Vagina (tissue), 2 donors: ENCODE data around the gene NPAS2. TPM values are rescaled to one million over a fixed set of nuclear protein-coding genes. Genes with fewer than 3 reads are reported as not detected.

Source experiments
- DNase-seq, 2 donors: peaks; one replicate each; pipeline ENCODE4 v3.0.0-alpha.2; 2017; ENCODE audit errors: extremely low spot score in 2 of 2
- H3K27ac ChIP-seq: fragments of 200-600 bp; sonication (generic); one replicate; pipeline ENCODE4 v1.5.1; 2019
- H3K27me3 ChIP-seq: fragments of 200-600 bp; sonication (generic); one replicate; pipeline ENCODE4 v1.5.1; 2019
- H3K36me3 ChIP-seq, 2 donors: fragments of 200-600 bp; sonication (generic); one replicate each; pipeline ENCODE4 v1.5.1; 2017 to 2019
- H3K4me1 ChIP-seq: fragments of 200-600 bp; sonication (generic); one replicate; pipeline ENCODE4 v1.5.1; 2019
- H3K4me3 ChIP-seq, 2 donors: fragments of 200-600 bp; sonication (generic); 1 replicate in 1 of 2; 2 replicates in 1 of 2; pipeline ENCODE4 v1.5.1; 2016 to 2019
- H3K9me3 ChIP-seq: fragments of 200-600 bp; sonication (generic); one replicate; pipeline ENCODE4 v1.5.1; 2019
- CTCF ChIP-seq, 3 experiments: fragments of 450-650 bp in 2 of 3; fragments of 200-600 bp in 1 of 3; sonication (generic) in 1 of 3; IDR thresholded peaks; one replicate each; pipeline ENCODE4 v1.5.1; 2017 to 2019; ENCODE audit warnings: antibody characterized with exemption in 3 of 3, mild to moderate bottlenecking in 2 of 3, moderate library complexity in 2 of 3
- POLR2A ChIP-seq, 2 donors: fragments of 450-650 bp; IDR thresholded peaks; one replicate each; pipeline ENCODE4 v1.6.1; 2017; ENCODE audit warnings: antibody characterized with exemption in 2 of 2, mild to moderate bottlenecking in 2 of 2, moderate library complexity in 2 of 2
- POLR2AphosphoS5 ChIP-seq, 2 donors: sonication (generic); formaldehyde crosslinking; IDR thresholded peaks; one replicate each; pipeline ENCODE4 v1.9.0; 2017; ENCODE audit warnings: antibody characterized with exemption in 2 of 2, mild to moderate bottlenecking in 2 of 2, low read depth in 1 of 2; ENCODE audit not compliant: insufficient read depth in 1 of 2
- intact Hi-C: fragments of 100-400 bp; cut with DNase I; formaldehyde crosslinking; loops from one replicate; pipeline ENCODE4 v1.15.1; 2023
- total RNA-seq: library from RNA; depleted of rRNA; stranded (reverse); fragments of >200 nt; gene quantifications from one replicate; pipeline ENCODE4 v1.2.3, GENCODE V29; 2016

The NPAS2 gene
- total RNA-seq, 1 donor from 2014 or later = 37.6 TPM

GRCh38 chr2:100948942-100949811, 129.2 kb downstream of the NPAS2 start:
- no peaks in the 10 kb centered on the region for H3K4me1 ChIP-seq
- peaks cover 0 to 5% of the 10 kb centered on the region in 2 donors for H3K36me3 ChIP-seq
- no peaks in the 10 kb centered on the region for H3K9me3 ChIP-seq
- H3K4me3 ChIP-seq = no peak overlapping the region
- H3K27me3 ChIP-seq = no peaks in the 10 kb centered on the region
- intact Hi-C loops = no loop called here
- no peak for DNase-seq
- TF ChIP-seq CTCF (IDR thresholded peaks at IDR 0.05) = no peak
- no peak overlapping the region for H3K27ac ChIP-seq

GRCh38 chr2:100952512-100952911, 132.6 kb downstream of the NPAS2 start:
- Histone ChIP-seq H3K9me3 (no peaks in the 10 kb centered on the region), H3K27ac (no peak overlapping the region), H3K4me3 (no peak overlapping the region), H3K36me3 (peaks cover 0 to 5% of the 10 kb centered on the region in 2 donors), H3K4me1 (no peaks in the 10 kb centered on the region), H3K27me3 (no peaks in the 10 kb centered on the region)
- intact Hi-C loops = no loop called here
- no peak for TF ChIP-seq POLR2A (IDR thresholded peaks at IDR 0.05)
- TF ChIP-seq CTCF (IDR thresholded peaks at IDR 0.05) = no peak
- TF ChIP-seq POLR2AphosphoS5 (IDR thresholded peaks at IDR 0.05; ENCODE audit: insufficient read depth in 1 of 2, low read depth in 1 of 2) = no peak
- no peak for DNase-seq

- TF ChIP-seq CTCF (IDR thresholded peaks at IDR 0.05) (no peak), POLR2A (IDR thresholded peaks at IDR 0.05) (no peak), POLR2AphosphoS5 (IDR thresholded peaks at IDR 0.05; ENCODE audit: insufficient read depth in 1 of 2, low read depth in 1 of 2) (no peak)
- H3K4me1 ChIP-seq = peaks cover 6% of the 10 kb centered on the region
- peaks cover 0 to 5% of the 10 kb centered on the region in 2 donors for H3K36me3 ChIP-seq
- H3K27ac ChIP-seq = no peak overlapping the region
- H3K4me3 ChIP-seq = no peak overlapping the region
- no peaks in the 10 kb centered on the region for H3K9me3 ChIP-seq
- no peaks in the 10 kb centered on the region for H3K27me3 ChIP-seq
- intact Hi-C loops = no loop called here
- no peak for DNase-seq
Observed at GRCh38 chr2:100953406-100954043, 133.6 kb downstream of the NPAS2 start.

GRCh38 chr2:100954044-100954420, 134.1 kb downstream of the NPAS2 start:
- no peak overlapping the region for H3K27ac ChIP-seq
- no peak for DNase-seq
- no peak for TF ChIP-seq CTCF (IDR thresholded peaks at IDR 0.05)
- no peak for TF ChIP-seq POLR2A (IDR thresholded peaks at IDR 0.05)
- TF ChIP-seq POLR2AphosphoS5 (IDR thresholded peaks at IDR 0.05; ENCODE audit: insufficient read depth in 1 of 2, low read depth in 1 of 2) = no peak
- H3K4me1 ChIP-seq = peaks cover 7% of the 10 kb centered on the region
- intact Hi-C loops = no loop called here
- no peaks in the 10 kb centered on the region for H3K27me3 ChIP-seq
- H3K9me3 ChIP-seq = no peaks in the 10 kb centered on the region
- H3K4me3 ChIP-seq = no peak overlapping the region
- peaks cover 0 to 5% of the 10 kb centered on the region in 2 donors for H3K36me3 ChIP-seq

- Histone ChIP-seq H3K36me3 (no peaks in the 10 kb centered on the region), H3K27me3 (no peaks in the 10 kb centered on the region), H3K4me1 (peaks cover 7% of the 10 kb centered on the region), H3K9me3 (no peaks in the 10 kb centered on the region), H3K27ac (no peak overlapping the region), H3K4me3 (no peak overlapping the region)
- TF ChIP-seq POLR2A (IDR thresholded peaks at IDR 0.05) = no peak
- DNase-seq = no peak
- intact Hi-C loops = no loop called here
Observed at GRCh38 chr2:100955226-100955625, 135.3 kb downstream of the NPAS2 start.
